ENCODE results near the gene CCDC117.
"Not testable (repeated sequence)": the region's sequence is repeated elsewhere in the genome, so short reads cannot be mapped to it uniquely, and the experiment has no call there.

CCDC117 gene

DNA sequence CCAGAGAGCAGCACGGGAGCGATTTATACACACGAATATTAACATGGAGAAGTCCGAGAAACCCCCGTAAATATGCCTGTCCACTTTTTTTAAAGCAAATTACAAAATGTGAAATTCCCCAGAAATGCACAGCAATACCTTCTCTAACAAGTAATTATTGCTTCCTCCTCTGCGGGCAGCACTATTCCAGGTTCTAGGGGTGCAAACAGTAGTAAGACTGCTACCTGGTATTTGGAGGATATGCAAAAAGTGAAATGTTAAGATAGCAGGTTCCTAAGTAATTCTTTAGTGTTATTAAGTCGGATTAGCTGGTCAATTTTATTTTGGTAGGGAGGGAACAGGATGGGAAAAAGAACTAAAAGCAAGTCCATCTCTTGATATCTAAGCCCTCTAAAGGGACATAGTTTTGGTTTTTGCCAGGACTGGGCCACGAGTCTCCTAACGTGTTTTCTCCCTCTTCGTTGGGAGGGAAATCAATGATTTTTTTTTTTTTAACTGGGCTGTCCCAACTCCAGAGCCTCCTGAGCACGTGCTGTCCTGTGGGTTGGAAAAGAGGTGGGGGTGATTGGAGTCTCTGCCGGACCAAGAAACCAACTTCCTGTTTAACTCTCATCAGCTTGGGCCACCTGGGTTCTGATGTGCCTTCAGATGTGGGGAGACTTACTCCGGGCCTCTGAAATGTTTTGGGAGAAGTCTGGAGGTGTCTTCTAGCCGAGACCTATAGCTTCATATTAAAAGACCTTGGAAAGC lies 29.5 kb downstream of the CCDC117 start:
- no peak for DNase-seq (ENCODE audit: low read depth)

DNA sequence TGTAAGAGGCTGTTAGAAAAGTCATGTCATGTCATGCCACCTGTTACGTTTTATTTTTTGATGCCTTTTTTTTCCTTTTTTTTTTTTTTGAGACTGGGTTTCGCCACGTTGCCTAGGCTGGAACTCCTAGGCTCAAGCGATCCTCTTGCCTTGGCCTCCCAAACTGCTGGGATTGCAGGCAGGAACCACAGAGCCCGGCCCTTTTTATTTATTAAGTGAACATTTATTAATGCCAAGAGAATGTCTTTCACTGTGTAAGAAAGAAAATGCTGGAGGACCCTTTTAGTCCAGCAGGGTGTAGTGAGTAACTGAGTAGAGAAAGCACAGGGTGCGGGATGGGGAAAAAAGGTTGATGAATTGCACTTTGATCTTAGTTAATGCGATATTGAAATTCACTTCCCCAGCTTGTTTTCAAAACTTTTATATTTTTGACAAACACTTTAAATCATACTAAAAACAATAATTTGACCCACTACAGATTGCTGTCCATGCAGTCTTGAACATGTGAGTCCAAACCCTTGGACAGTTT lies 30.2 kb downstream of the CCDC117 start:
- DNase-seq (ENCODE audit: low read depth), result no peak

GRCh38 chr22:28805426-28805825 lies 32.9 kb downstream of the CCDC117 start:
- not testable (repeated sequence) for DNase-seq (ENCODE audit: low read depth)

DNA sequence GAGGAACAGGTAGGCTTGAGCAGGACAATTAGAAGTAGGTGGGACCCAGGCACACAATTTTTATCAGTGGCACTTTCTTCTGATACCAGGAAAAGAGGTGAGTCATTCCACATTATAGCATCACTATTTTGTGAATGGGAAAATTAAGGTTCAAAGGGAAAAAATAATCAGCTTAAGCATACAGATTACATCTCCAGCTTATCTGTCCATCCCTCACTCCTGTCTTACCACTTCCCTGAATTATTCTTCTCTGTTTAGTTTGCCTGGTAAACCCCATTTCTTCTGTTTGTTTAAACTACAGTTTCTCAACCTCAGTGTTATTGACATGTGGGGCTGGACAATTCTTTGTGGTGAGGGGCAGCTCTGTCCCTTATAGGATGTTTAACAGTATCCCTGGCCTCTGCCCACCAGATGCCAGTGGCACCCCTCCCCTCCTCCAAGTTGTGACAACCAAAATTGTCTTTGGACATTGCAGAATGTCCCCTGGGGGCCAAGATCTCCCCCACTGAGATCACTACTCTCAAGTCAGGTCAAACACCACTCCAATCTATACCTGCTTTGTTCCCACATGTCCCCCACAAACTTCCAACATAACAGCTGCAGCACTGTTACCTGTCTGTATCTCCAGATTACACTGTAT lies 36.3 kb downstream of the CCDC117 start:
- DNase-seq (ENCODE audit: low read depth), result no peak

DNA sequence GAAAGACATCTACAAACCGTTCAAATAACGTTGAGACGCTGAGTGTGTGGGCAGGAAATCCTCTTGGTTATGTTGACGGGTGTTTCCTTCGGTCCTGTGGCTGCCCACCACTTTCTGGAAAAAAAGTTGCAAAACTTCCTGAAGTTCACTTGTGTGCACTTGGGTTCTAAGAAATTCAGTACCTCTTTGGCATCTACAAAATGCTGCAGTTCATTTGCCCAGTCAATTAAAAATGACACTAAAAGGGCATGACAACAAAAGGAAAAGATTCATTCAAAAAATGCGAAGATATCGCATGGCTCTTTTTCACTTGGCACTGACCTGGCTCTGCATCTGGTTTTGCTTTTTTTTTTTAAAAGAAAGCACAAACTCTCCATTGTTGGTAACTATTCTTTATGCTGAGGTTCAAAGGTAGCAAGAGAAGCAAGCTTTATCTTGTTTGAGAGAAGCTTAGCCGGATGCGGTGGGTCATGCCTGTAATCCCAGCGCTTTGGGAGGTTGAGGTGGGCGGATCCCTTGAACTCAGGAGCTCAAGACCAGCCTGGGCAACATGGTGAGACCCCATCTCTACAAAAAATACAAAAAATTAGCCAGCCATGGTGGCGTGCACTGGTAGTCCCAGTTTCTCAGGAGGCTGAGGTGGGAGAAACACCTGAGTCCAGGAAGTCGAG lies 38.5 kb downstream of the CCDC117 start:
- peak; percentile 43 for DNase-seq (ENCODE audit: low read depth)

DNA sequence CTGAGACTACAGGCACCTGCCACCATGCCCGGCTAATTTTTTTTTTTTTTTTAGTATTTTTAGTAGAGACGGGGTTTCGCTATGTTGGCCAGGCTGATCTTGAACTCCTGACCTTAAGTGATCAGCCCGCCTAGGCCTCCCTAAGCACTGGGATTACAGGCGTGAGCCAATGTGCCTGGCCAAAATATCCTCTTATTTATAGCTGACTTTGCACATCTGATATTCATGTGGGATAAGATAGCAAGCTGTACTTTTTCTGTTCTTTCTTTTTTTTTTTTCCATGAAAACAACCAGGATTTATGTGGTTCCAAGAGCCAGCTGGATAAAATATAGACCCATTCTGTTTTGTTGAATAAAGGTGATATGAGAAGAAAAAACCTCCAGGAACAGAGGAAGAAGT lies 40.0 kb downstream of the CCDC117 start:
- no peak for DNase-seq (ENCODE audit: low read depth)

DNA sequence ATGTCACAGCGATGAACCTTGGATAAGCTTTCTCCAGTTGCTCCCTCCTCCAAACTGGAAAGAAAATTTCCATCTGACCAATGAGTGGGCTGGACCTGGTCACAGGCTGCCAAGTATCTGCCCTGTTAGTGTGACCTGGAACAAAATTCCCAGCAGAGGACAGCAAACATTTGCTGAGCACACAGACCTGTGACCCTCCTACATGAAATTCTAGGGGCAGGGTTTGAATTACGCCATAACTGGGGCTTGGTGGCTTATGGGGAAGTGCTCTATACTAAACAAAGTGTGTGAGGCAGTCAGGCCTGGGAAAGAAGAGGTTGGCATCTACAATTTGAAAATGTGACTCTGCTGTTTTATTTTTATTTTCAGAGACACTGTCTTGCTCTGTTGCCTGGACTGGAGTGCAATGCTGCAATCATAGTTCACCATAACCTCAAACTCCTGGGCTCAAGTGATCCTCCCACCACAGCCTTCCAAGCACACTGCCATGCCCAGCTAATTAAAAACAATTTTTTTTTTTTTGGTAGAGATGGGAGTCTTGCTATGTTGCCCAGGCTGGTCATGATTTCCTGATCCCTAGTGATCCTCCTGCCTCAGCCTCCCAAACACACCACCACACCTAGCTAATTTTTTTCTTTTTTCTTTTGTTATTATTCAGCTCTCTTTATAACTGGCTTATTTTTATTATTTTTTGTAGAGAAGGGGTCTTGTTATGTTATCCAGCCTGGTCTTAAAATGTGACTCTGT lies 41.5 kb downstream of the CCDC117 start:
- no peak for DNase-seq (ENCODE audit: low read depth)

- no peak for DNase-seq (ENCODE audit: low read depth)
Observed at GRCh38 chr22:28815111-28815510, 42.6 kb downstream of the CCDC117 start.

DNA sequence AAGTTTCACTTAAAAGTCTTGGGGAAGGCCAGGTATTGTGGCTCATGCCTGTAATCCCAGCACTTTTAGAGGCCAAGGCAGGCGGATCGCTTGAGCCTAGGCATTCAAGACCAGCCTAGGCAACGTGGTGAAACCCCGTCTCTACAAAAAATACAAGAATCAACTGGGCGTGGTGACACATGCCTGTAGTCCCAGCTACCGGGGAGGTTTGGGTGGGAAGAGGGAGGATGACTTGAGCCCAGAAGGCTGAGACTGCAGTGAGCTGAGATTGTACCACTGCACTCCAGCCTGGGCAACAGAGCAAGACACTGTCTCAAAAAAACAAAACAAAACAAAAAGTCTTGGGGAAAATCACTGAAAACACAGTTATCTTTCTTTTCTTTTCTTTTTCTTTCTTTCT lies 43.2 kb downstream of the CCDC117 start:
- DNase-seq (ENCODE audit: low read depth), result no peak

DNA sequence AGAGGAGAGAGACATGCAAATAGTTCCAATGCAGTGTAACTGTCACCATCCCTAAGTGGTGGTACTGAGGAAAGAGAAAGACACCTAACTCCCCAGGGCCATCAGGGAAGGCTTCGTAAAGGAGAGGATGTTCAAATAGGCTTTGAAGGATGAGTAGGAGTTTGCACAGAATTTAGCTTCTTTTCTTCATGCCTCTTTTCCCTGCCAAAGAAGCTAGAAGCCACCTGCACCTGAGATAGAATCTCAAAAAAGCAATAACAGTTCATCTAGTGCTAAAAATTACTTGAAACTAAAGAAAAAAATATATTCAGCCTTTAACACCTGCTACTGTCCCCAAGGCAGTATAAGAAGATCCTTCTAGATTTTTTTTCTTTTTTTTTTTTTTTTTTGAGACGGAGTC lies 44.6 kb downstream of the CCDC117 start:
- no peak for DNase-seq (ENCODE audit: low read depth)

DNA sequence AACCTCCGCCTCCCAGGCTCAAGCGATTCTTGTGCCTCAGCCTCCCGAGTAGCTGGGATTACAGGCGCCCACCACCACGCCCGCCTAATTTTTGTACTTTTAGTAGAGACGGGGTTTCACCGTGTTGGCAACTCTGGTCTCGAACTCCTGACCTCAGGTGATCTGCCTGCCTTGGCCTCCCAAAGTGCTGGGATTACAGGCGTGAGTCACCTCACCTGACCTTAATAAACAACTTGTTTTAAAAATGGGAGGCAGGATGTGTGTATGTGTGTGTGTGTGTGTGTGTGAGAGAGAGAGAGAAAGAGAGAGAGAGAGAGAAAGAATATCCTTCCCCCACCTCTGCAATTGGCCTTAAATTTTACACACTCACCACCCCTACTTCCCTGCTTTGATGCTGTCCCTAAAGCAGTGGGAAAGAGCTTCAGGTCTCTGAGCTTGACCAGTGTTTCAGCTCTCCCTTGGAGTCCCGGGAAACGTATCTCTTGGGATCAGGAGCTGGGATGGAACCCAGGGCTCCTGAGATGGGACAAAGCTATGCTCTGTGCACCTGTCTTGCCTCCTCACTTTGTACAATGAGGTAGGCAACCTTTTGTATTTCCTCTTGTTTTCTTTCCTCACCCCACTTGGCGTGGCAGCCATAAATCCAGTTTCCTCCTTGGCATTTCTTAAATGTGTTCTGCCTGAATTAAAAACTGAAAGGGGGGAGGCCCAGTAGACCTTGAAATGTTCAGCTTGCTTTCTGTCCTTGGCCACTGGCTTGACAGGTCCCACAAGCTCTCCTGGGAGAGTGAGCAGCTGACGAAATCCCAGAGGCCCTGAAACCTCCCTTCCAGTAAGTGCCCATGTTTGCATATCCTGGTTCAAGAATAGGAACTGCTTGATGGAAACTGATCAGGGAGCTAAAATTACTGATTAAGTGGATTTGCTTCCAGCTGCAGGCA lies 45.7 kb downstream of the CCDC117 start:
- no peak for DNase-seq (ENCODE audit: low read depth)

- no peak for DNase-seq (ENCODE audit: low read depth)
Observed at GRCh38 chr22:28819253-28820096, 47.0 kb downstream of the CCDC117 start.

- DNase-seq (ENCODE audit: low read depth), result no peak
Observed at GRCh38 chr22:28820885-28821284, 48.4 kb downstream of the CCDC117 start.

DNA sequence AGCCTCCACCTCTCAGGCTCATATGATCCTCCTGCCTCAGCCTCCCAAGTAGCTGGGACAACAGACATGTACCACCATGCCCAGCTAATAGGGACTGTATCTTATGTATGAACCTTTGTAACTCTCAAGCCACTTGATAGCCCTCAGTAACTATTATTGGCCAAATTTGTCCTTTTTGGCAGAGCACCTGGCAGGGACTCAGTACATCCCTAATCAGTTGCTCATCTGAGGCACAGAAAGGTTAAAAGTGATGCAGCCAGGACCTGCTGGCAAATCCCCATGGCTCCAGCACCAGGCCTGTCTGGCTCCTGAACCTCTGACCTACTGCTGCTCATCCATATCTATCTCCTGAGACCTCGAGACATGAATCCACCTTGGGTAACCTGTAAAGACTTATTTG lies 49.0 kb downstream of the CCDC117 start:
- no peak for DNase-seq (ENCODE audit: low read depth)

DNA sequence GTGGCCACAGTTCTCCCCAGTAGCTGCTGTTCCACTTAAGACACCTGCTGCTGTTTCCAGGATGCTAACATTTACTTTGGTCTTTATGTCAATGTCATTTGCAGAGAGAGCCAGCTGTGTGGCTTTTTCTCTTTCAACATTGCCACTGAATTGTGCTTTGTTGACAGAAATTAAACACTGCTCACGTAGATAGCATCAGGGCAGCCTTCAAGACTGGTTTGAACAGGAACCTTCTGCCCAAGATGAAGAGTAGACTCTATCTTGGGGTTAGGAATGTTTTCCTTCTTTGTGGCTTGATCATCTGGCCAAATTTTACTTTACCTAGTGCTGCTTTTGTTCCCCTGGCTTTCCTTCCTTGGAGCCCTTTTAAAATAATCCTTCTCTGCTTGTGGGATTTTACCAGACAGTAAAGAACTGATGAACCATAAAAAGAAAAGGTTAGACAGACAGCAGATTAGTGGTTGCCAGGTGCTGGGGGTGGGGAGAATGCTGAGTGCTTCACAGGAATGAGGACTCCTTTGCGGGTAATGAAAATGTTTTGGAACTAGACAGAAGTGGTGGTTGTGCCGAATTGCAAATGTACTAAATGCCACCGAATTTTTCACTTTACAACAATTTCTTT lies 50.5 kb downstream of the CCDC117 start:
- no peak for DNase-seq (ENCODE audit: low read depth)

GRCh38 chr22:28824455-28824854 lies 52.0 kb downstream of the CCDC117 start:
- DNase-seq (ENCODE audit: low read depth), result not testable (repeated sequence)

- DNase-seq (ENCODE audit: low read depth), result not testable (repeated sequence)
Observed at GRCh38 chr22:28826430-28826829, 53.9 kb downstream of the CCDC117 start.

DNA sequence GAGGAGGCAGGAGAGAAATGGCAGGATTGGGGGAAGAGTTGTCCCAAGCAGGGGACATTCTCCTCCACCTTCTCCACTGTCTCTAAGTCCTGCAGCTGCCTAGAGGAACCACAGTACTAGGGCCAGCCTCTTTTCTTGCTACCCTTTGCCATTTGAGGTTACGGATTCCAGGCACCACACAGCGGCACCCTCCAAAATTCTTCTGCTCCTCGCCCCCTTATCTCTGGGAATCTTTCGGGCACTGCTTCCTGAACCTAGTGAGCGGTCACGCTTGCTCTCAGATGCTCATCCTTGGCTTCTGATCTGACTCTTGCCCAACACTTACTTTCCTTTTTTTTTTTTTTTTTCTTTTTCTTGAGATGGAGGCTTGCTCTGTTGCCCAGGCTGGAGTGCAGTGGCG lies 54.4 kb downstream of the CCDC117 start:
- no peak for DNase-seq (ENCODE audit: low read depth)

- peak; percentile 68 for DNase-seq (ENCODE audit: low read depth)
Observed at GRCh38 chr22:28829358-28830181, 57.1 kb downstream of the CCDC117 start.
